ENCODE results near the gene FGB. TPM values are rescaled to one million over a fixed set of nuclear protein-coding genes. Genes with fewer than 3 reads are reported as not detected.

The FGB gene
- not detected for polyA plus RNA-seq (ENCODE audit: insufficient read length)

GRCh38 chr4:154562697-154563254 is at the start of gene FGB:
FGB (plus strand) TSS chr4:154563011; CDS start chr4:154563019, 8 bp downstream.
- no peak for DNase-seq (ENCODE audit: low read depth)

- no peak for DNase-seq (ENCODE audit: low read depth)
Measured at GRCh38 chr4:154516318-154517029, 46.3 kb upstream of the FGB start.

- no peak for DNase-seq (ENCODE audit: low read depth)
Measured at GRCh38 chr4:154517591-154517990, 45.2 kb upstream of the FGB start.

GRCh38 chr4:154519214-154519613 is 43.6 kb upstream of the FGB start:
- no peak for DNase-seq (ENCODE audit: low read depth)

- DNase-seq (ENCODE audit: low read depth), result no peak
Measured at GRCh38 chr4:154521607-154522006, 41.2 kb upstream of the FGB start.

GRCh38 chr4:154526151-154526550 is 36.7 kb upstream of the FGB start:
- no peak for DNase-seq (ENCODE audit: low read depth)

- DNase-seq (ENCODE audit: low read depth), result no peak
Measured at GRCh38 chr4:154527308-154527707, 35.5 kb upstream of the FGB start.

- no peak for DNase-seq (ENCODE audit: low read depth)
Measured at GRCh38 chr4:154528869-154529268, 33.9 kb upstream of the FGB start.

GRCh38 chr4:154529728-154530519 is 32.9 kb upstream of the FGB start:
- no peak for DNase-seq (ENCODE audit: low read depth)

GRCh38 chr4:154534296-154534695 is 28.5 kb upstream of the FGB start:
- no peak for DNase-seq (ENCODE audit: low read depth)

- DNase-seq (ENCODE audit: low read depth), result no peak
Measured at GRCh38 chr4:154542271-154542879, 20.4 kb upstream of the FGB start.

- no peak for DNase-seq (ENCODE audit: low read depth)
Measured at GRCh38 chr4:154545689-154546088, 17.1 kb upstream of the FGB start.

- DNase-seq (ENCODE audit: low read depth), result peak; percentile 93
Measured at GRCh38 chr4:154549894-154550790, 12.7 kb upstream of the FGB start, which contains the start of gene PLRG1. PLRG1 (minus strand) TSS chr4:154550400; CDS start chr4:154550308, 92 bp downstream.

- peak; percentile 50 for DNase-seq (ENCODE audit: low read depth)
Measured at GRCh38 chr4:154551872-154552686, 10.7 kb upstream of the FGB start.

GRCh38 chr4:154559141-154559493 is 3.7 kb upstream of the FGB start:
- no peak for DNase-seq (ENCODE audit: low read depth)

- no peak for DNase-seq (ENCODE audit: low read depth)
Measured at GRCh38 chr4:154559494-154560418, 3.1 kb upstream of the FGB start.

- no peak for DNase-seq (ENCODE audit: low read depth)
Measured at GRCh38 chr4:154560419-154560801, 2.4 kb upstream of the FGB start.

GRCh38 chr4:154560824-154561231 is 2.0 kb upstream of the FGB start:
- no peak for DNase-seq (ENCODE audit: low read depth)

GRCh38 chr4:154564311-154564710 is 1.5 kb downstream of the FGB start:
- no peak for DNase-seq (ENCODE audit: low read depth)
